Loucy (cell line): ENCODE data around the gene LRRFIP1.
"Not testable (repeated sequence)": the region's sequence is repeated elsewhere in the genome, so short reads cannot be mapped to it uniquely, and the experiment has no call there.

ENCODE experiments used
- H2AFZ ChIP-seq: fragments of 200-600 bp; sonication (generic); 2 replicates; pipeline ENCODE4 v1.6.0; 2016; ENCODE audit warnings: antibody characterized with exemption, mild to moderate bottlenecking, low read length, moderate library complexity
- H3F3A ChIP-seq: fragments of 200-600 bp; 2 replicates; pipeline ENCODE4 v1.6.0; 2016; ENCODE audit warnings: antibody characterized with exemption, low read depth, mild to moderate bottlenecking
- H3K27me3 ChIP-seq: fragments of 200-600 bp; sonication (generic); 2 replicates; pipeline ENCODE4 v1.6.1; 2014; ENCODE audit warnings: low read length, mild to moderate bottlenecking; ENCODE audit not compliant: insufficient read depth, poor library complexity, severe bottlenecking
- H3K36me3 ChIP-seq: fragments of 200-600 bp; sonication (generic); 2 replicates; pipeline ENCODE4 v1.6.1; 2016; ENCODE audit warnings: low read length; ENCODE audit not compliant: insufficient read depth
- H3K4me1 ChIP-seq: fragments of 200-600 bp; sonication (generic); 2 replicates; pipeline ENCODE4 v1.5.1; 2014; ENCODE audit warnings: low read length, mild to moderate bottlenecking; ENCODE audit not compliant: insufficient read depth, poor library complexity, severe bottlenecking
- H3K4me2 ChIP-seq: fragments of 200-600 bp; sonication (generic); 2 replicates; pipeline ENCODE4 v1.6.0; 2014; ENCODE audit warnings: antibody characterized with exemption, low read length, low read depth, mild to moderate bottlenecking; ENCODE audit not compliant: poor library complexity, severe bottlenecking
- H3K4me3 ChIP-seq: fragments of 200-600 bp; sonication (generic); 2 replicates; pipeline ENCODE4 v1.5.1; 2014; ENCODE audit warnings: low read length, mild to moderate bottlenecking, mixed read lengths; ENCODE audit not compliant: poor library complexity, severe bottlenecking
- H3K79me2 ChIP-seq: fragments of 200-600 bp; sonication (generic); 2 replicates; pipeline ENCODE4 v1.6.1; 2014; ENCODE audit warnings: low read length; ENCODE audit not compliant: insufficient read depth
- H3K9ac ChIP-seq: fragments of 200-600 bp; sonication (generic); 2 replicates; pipeline ENCODE4 v1.6.0; 2014; ENCODE audit warnings: mild to moderate bottlenecking, low read depth, low read length, moderate library complexity; ENCODE audit not compliant: poor library complexity, severe bottlenecking
- H3K9me2 ChIP-seq: fragments of 200-600 bp; sonication (generic); replicated peaks from 2 replicates; pipeline ENCODE4 v1.6.1; 2016; ENCODE audit warnings: low read depth, low read length, mixed read lengths
- H3K9me3 ChIP-seq: fragments of 200-600 bp; sonication (generic); 2 replicates; pipeline ENCODE4 v1.6.1; 2014; ENCODE audit warnings: mild to moderate bottlenecking, antibody characterized with exemption, low read length, low read depth; ENCODE audit not compliant: insufficient read depth
- H4K20me1 ChIP-seq: fragments of 200-600 bp; sonication (generic); 2 replicates; pipeline ENCODE4 v1.6.0; 2014; ENCODE audit warnings: antibody characterized with exemption, low read length, mild to moderate bottlenecking; ENCODE audit not compliant: insufficient read depth, poor library complexity, severe bottlenecking
- EZH2phosphoT487 ChIP-seq: fragments of 200-600 bp; IDR thresholded peaks from 2 replicates; pipeline ENCODE4 v1.6.1; 2018; ENCODE audit warnings: antibody characterized with exemption, mild to moderate bottlenecking, moderate library complexity, borderline replicate concordance
- TF ChIP-seq, protein P1 (sequence below): fragments of 200-600 bp; sonication (generic); conservative IDR thresholded peaks from 2 replicates; pipeline ENCODE4 v1.5.1; 2014; ENCODE audit warnings: mild to moderate bottlenecking, antibody characterized with exemption, low read length

Gene LRRFIP1

DNA sequence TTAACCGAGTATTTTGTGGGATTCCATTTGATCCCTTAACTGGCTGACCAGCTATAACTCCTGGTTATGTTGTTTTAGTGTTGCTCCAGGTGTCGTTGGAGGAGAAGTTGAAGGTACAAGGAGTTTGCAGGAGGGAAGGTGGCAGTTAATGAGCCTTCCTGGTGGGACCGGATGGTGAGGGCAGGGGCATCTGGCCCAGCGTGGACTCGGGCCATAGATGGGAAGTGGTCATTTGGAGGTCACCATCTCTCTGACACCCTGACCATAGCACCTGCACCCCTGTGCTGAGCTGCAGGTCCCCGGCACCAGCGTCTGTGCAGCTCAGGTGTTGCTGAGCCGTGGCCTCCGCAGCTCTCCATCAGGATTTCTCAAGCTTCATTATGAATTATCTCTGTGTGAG is 119.8 kb downstream of the LRRFIP1 start:
- peaks cover 54% of the 10 kb centered on the region for H3K79me2 ChIP-seq
- H3K4me2 ChIP-seq = no peak overlapping the region
- no peaks in the 10 kb centered on the region for H3K9me2 ChIP-seq
- no peaks in the 10 kb centered on the region for H3K27me3 ChIP-seq
- TF ChIP-seq, protein P1, sequence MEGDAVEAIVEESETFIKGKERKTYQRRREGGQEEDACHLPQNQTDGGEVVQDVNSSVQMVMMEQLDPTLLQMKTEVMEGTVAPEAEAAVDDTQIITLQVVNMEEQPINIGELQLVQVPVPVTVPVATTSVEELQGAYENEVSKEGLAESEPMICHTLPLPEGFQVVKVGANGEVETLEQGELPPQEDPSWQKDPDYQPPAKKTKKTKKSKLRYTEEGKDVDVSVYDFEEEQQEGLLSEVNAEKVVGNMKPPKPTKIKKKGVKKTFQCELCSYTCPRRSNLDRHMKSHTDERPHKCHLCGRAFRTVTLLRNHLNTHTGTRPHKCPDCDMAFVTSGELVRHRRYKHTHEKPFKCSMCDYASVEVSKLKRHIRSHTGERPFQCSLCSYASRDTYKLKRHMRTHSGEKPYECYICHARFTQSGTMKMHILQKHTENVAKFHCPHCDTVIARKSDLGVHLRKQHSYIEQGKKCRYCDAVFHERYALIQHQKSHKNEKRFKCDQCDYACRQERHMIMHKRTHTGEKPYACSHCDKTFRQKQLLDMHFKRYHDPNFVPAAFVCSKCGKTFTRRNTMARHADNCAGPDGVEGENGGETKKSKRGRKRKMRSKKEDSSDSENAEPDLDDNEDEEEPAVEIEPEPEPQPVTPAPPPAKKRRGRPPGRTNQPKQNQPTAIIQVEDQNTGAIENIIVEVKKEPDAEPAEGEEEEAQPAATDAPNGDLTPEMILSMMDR = no peak
- peaks cover 15% of the 10 kb centered on the region for H4K20me1 ChIP-seq
- H3F3A ChIP-seq = no peaks in the 10 kb centered on the region
- H3K9me3 ChIP-seq = no peaks in the 10 kb centered on the region
- no peak overlapping the region for H3K9ac ChIP-seq
- H3K4me3 ChIP-seq = no peak overlapping the region
- no peak overlapping the region for H2AFZ ChIP-seq
- H3K4me1 ChIP-seq = no peaks in the 10 kb centered on the region
- peaks cover 58% of the 10 kb centered on the region for H3K36me3 ChIP-seq

DNA sequence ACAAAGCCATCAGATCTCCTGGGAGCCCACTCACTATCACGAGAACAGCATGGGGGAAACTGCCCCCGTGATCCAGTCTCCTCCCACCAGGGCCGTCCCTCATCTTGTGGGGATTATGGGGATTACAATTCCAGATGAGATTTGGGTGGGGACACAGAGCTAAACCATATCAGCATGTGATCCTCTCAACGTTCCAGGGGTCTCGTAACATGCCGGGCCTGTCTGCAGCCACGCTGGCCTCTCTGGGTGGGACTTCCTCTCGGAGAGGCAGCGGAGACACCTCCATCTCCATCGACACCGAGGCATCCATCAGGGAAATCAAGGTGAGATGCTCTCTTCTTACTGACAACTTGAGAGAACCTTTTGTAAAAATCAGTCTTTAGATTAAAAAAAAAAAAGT is 121.6 kb downstream of the LRRFIP1 start:
- Histone ChIP-seq H3K79me2 (peaks cover 36% of the 10 kb centered on the region), H2AFZ (no peak overlapping the region), H3K4me1 (no peaks in the 10 kb centered on the region), H3F3A (no peaks in the 10 kb centered on the region), H3K36me3 (peaks cover 75% of the 10 kb centered on the region), H3K4me2 (no peak overlapping the region), H4K20me1 (peaks cover 19% of the 10 kb centered on the region), H3K9me2 (no peaks in the 10 kb centered on the region), H3K27me3 (no peaks in the 10 kb centered on the region), H3K9me3 (no peaks in the 10 kb centered on the region), H3K4me3 (no peak overlapping the region), H3K9ac (no peak overlapping the region)
- TF ChIP-seq EZH2phosphoT487 = no peak
- TF ChIP-seq, protein P1 = no peak

- H3K9me2 ChIP-seq = no peaks in the 10 kb centered on the region
- no peak overlapping the region for H3K4me2 ChIP-seq
- H3K79me2 ChIP-seq = peaks cover 29% of the 10 kb centered on the region
- H3K9me3 ChIP-seq = no peaks in the 10 kb centered on the region
- H4K20me1 ChIP-seq = peaks cover 13% of the 10 kb centered on the region
- peaks cover 81% of the 10 kb centered on the region for H3K36me3 ChIP-seq
- H3K27me3 ChIP-seq = no peaks in the 10 kb centered on the region
- H2AFZ ChIP-seq = no peak overlapping the region
- H3K9ac ChIP-seq = no peak overlapping the region
- no peaks in the 10 kb centered on the region for H3F3A ChIP-seq
- TF ChIP-seq, protein P1 = no peak
- TF ChIP-seq EZH2phosphoT487 = no peak
- H3K4me3 ChIP-seq = no peak overlapping the region
- no peaks in the 10 kb centered on the region for H3K4me1 ChIP-seq
These were observed 122.6 kb downstream of the LRRFIP1 start for GRCh38 chr2:237749961-237750360.

- H3K9me2 ChIP-seq, H3K9ac ChIP-seq, H3K4me1 ChIP-seq, H4K20me1 ChIP-seq, H3K4me2 ChIP-seq, H3K4me3 ChIP-seq, H3F3A ChIP-seq, H3K27me3 ChIP-seq, H3K9me3 ChIP-seq, H2AFZ ChIP-seq: not testable (repeated sequence)
- peaks cover 85% of the 10 kb centered on the region for H3K36me3 ChIP-seq
- H3K79me2 ChIP-seq = peaks cover 24% of the 10 kb centered on the region
These were observed 123.1 kb downstream of the LRRFIP1 start for GRCh38 chr2:237750441-237750840.
